SIG-M5 treated with dmso at 0.1 percent for 504 hours (cell line): ENCODE results near the gene PLBD2.

ENCODE experiments used
- DNase-seq: peaks from one replicate; lab custom pipeline; 2025; ENCODE audit not compliant: unreplicated experiment; lab: John Stamatoyannopoulos, UW

The PLBD2 gene

GRCh38 chr12:113439606-113440030 is 81.2 kb downstream of the PLBD2 start:
- DNase-seq, result no peak

GRCh38 chr12:113440336-113440735 is 81.9 kb downstream of the PLBD2 start:
- DNase-seq, result no peak
